ENCODE results near the gene C1orf53.

GRCh38 chr1:197865809-197866208, 36.6 kb upstream of the C1orf53 start:
- TF ChIP-seq CTCF (IDR thresholded peaks at IDR 0.05) (no peak), NR3C1 (CRISPR knock-in tag; conservative IDR thresholded peaks at IDR 0.05; ENCODE audit: low read depth) (no peak), USF2 (CRISPR knock-in tag; IDR thresholded peaks at IDR 0.05) (no peak), MAX (CRISPR knock-in tag; IDR thresholded peaks at IDR 0.05) (no peak), CREB1 (CRISPR knock-in tag; IDR thresholded peaks at IDR 0.05) (no peak), GABPB1 (CRISPR knock-in tag; IDR thresholded peaks at IDR 0.05) (no peak), TCF7 (CRISPR knock-in tag; IDR thresholded peaks at IDR 0.05; ENCODE audit: low read depth) (no peak), CREM (CRISPR knock-in tag; IDR thresholded peaks at IDR 0.05) (no peak), ERG (CRISPR knock-in tag; IDR thresholded peaks at IDR 0.05) (no peak), NR2C2 (CRISPR knock-in tag; IDR thresholded peaks at IDR 0.05) (no peak)

All from WTC11 (cell line).